Measurements from ENCODE around the gene SWAP70. TPM values are rescaled to one million over a fixed set of nuclear protein-coding genes. Genes with fewer than 3 reads are reported as not detected.
A peak's percentile ranks its signal among the peaks of the same experiment; 100 is the strongest.
"Not testable (repeated sequence)": the region's sequence is repeated elsewhere in the genome, so short reads cannot be mapped to it uniquely, and the experiment has no call there.

Gene SWAP70
- total RNA-seq, 1 donor from 2014 or later: 24.0 TPM

DNA sequence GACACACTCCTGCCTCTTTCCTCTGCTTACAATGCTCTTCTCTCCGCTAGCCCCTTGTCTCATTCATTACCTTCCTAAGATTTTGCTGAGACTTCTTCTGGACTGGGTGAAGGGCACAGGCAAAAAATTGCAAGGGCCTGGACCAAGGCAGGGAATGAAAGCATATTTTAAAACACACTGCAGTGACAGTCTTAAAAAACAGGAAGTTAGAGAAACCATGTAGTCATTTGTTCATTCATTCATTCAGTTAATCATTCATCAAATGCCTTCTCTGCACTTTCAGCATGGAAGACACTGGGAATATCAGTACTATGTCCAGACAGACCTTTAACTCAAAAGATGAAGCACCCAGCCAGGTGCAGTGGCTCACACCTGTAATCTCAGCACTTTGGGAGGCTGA is 44.9 kb upstream of the SWAP70 start:
- H3K9me3 Mint-ChIP-seq: no peaks in the 10 kb centered on the region
- H3K27ac Mint-ChIP-seq: peak overlapping the region; percentile 82
- no peak for DNase-seq (ENCODE audit: low spot score in 2 of 2, unreplicated experiment in 2 of 2)
- TF ChIP-seq, protein P1, sequence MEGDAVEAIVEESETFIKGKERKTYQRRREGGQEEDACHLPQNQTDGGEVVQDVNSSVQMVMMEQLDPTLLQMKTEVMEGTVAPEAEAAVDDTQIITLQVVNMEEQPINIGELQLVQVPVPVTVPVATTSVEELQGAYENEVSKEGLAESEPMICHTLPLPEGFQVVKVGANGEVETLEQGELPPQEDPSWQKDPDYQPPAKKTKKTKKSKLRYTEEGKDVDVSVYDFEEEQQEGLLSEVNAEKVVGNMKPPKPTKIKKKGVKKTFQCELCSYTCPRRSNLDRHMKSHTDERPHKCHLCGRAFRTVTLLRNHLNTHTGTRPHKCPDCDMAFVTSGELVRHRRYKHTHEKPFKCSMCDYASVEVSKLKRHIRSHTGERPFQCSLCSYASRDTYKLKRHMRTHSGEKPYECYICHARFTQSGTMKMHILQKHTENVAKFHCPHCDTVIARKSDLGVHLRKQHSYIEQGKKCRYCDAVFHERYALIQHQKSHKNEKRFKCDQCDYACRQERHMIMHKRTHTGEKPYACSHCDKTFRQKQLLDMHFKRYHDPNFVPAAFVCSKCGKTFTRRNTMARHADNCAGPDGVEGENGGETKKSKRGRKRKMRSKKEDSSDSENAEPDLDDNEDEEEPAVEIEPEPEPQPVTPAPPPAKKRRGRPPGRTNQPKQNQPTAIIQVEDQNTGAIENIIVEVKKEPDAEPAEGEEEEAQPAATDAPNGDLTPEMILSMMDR (IDR thresholded peaks at IDR 0.05; ENCODE audit: unreplicated experiment): no peak
- peaks cover 1% of the 10 kb centered on the region for H3K36me3 Mint-ChIP-seq
- no peaks in the 10 kb centered on the region for H3K27me3 Mint-ChIP-seq (ENCODE audit: low read depth)
- no peak overlapping the region for H3K4me3 Mint-ChIP-seq
- peaks cover 33% of the 10 kb centered on the region for H3K4me1 Mint-ChIP-seq

DNA sequence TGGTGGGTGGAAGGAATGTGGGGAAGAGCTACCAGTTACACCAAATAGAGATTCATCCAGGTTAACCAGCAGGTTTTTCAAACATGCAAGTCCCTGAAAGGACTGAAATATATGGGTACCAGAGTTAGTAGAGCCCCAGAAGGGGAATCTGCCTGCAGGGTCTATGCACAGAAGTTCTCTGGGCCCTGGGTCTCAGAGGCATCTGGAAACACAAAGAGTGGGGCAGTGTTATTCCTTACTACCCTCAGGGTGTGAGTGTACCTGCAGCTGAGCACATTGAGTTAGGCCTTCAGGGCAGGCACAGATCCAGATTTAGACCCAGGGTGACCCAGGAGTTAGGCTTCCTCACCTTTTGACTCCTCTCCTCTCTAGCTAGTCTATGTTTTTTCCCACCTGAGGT is 43.9 kb upstream of the SWAP70 start:
- no peak overlapping the region for H3K27ac Mint-ChIP-seq
- no peaks in the 10 kb centered on the region for H3K9me3 Mint-ChIP-seq
- no peak overlapping the region for H3K4me3 Mint-ChIP-seq
- H3K36me3 Mint-ChIP-seq: peaks cover 1% of the 10 kb centered on the region
- H3K27me3 Mint-ChIP-seq (ENCODE audit: low read depth): no peaks in the 10 kb centered on the region
- TF ChIP-seq, protein P1 (IDR thresholded peaks at IDR 0.05; ENCODE audit: unreplicated experiment): no peak
- H3K4me1 Mint-ChIP-seq: peaks cover 31% of the 10 kb centered on the region
- DNase-seq (ENCODE audit: low spot score in 2 of 2, unreplicated experiment in 2 of 2): no peak

DNA sequence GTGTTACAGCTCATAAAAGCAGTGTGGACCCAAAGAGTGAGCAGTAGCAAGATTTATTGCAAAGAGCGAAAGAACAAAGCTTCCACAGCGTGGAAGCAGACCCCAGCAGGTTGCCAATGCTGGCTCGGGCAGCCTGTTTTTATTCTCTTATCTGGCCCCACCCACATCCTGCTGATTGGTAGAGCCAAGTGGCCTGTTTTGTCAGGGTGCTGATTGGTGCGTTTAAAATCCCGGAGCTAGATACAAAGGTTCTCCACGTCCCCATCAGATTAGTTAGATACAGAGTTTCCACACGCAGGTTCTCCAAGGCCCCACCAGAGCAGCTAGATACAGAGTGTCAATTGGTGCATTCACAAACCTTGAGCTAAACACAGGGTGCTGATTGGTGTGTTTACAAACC is 41.5 kb upstream of the SWAP70 start:
- not testable (repeated sequence) for H3K27ac Mint-ChIP-seq; H3K9me3 Mint-ChIP-seq; H3K4me3 Mint-ChIP-seq; H3K36me3 Mint-ChIP-seq; H3K27me3 Mint-ChIP-seq (ENCODE audit: low read depth); DNase-seq (ENCODE audit: low spot score in 2 of 2, unreplicated experiment in 2 of 2)
- H3K4me1 Mint-ChIP-seq: peaks cover 27% of the 10 kb centered on the region

DNA sequence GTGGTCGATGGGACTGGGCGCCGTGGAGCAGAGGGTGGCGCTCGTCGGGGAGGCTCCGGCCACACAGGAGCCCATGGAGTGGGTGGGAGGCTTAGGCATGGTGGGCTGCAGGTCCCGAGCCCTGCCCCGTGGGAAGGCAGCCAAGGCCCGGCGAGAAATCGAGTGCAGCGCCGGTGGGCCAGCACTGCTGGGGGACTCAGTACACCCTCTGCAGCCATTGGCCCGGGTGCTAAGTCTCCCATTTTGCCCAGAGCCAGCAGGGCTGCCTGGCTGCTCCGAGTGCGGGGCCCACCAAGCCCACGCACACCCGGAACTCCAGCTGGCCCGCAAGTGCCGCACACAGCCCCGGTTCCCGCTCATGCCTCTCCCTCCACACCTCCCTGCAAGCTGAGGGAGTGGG is 40.8 kb upstream of the SWAP70 start:
- peaks cover 22% of the 10 kb centered on the region for H3K4me1 Mint-ChIP-seq
- not testable (repeated sequence) for DNase-seq (ENCODE audit: low spot score in 2 of 2, unreplicated experiment in 2 of 2); H3K36me3 Mint-ChIP-seq

DNA sequence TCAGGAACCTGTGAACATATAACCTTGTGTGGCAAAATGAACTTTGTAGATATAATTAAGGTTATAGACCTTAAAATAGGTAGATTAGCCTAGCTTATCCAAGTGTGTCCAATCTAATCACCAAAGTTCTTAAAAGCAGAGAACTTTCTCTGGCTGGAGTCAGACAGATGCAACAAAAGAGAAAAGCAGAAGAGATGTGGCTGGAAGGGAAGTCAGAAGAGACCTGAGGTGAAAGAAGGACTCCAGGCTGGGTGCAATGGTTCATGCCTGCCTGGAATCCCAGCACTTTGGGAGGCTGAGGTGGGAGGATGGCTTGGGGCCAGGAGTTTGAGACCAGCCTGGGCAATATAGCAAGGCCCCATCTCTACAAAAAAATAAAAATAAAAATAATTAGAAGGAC is 39.4 kb upstream of the SWAP70 start:
- Mint-ChIP-seq H3K36me3 (peaks cover 1% of the 10 kb centered on the region), H3K4me3 (no peak overlapping the region), H3K4me1 (peaks cover 16% of the 10 kb centered on the region), H3K27me3 (ENCODE audit: low read depth) (no peaks in the 10 kb centered on the region), H3K27ac (peak overlapping the region; percentile 48), H3K9me3 (no peaks in the 10 kb centered on the region)
- no peak for DNase-seq (ENCODE audit: low spot score in 2 of 2, unreplicated experiment in 2 of 2)
- TF ChIP-seq, protein P1 (IDR thresholded peaks at IDR 0.05; ENCODE audit: unreplicated experiment): no peak

More for the DNA sequence above, 40.8 kb upstream of the SWAP70 start:
- not testable (repeated sequence) for H3K27ac Mint-ChIP-seq; H3K4me3 Mint-ChIP-seq; H3K9me3 Mint-ChIP-seq; H3K27me3 Mint-ChIP-seq (ENCODE audit: low read depth)

DNA sequence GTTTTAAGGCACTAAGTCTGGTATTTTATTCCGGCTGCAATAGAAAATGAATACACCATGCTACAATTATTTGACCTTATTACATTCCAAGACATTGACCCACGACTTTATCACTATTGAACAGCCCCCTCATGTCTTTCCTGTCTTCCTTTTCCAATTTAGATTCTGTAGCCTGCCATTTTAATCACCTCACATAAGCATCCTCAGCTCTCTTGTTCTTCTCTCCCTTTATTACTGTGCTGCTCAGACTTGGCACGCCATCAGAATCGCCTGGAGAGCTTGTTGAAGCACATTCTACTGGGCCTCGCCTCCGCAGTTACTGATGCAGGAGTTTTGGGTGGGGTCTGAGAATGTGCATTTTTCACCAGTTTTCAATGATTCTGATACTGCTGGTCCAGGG is 38.7 kb upstream of the SWAP70 start:
- peak overlapping the region; percentile 61 for H3K27ac Mint-ChIP-seq
- H3K4me1 Mint-ChIP-seq: peaks cover 16% of the 10 kb centered on the region
- H3K27me3 Mint-ChIP-seq (ENCODE audit: low read depth): no peaks in the 10 kb centered on the region
- H3K9me3 Mint-ChIP-seq: no peaks in the 10 kb centered on the region
- DNase-seq (ENCODE audit: low spot score in 2 of 2, unreplicated experiment in 2 of 2): no peak
- H3K4me3 Mint-ChIP-seq: no peak overlapping the region
- peaks cover 1% of the 10 kb centered on the region for H3K36me3 Mint-ChIP-seq
- TF ChIP-seq, protein P1 (IDR thresholded peaks at IDR 0.05; ENCODE audit: unreplicated experiment): no peak

DNA sequence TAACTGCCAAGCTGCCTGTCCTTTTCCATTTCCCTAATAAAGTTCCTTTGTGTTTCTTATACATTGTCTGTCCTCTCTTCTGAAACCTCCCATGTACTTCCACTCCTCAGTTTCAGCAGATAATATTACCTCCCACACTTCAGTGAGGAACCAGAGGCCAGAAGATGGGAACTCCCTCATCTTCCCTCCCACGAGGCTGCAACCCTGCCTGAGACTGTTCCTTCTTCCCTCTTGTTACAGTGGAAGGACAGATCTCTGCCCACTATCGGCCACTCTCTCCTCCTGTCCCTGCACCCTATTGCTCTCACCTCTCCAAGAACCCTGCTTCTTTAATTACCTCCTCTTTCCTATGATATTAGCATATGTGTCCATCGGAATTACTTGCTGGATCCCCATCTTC is 38.1 kb upstream of the SWAP70 start:
- H3K36me3 Mint-ChIP-seq: peaks cover 1% of the 10 kb centered on the region
- H3K27ac Mint-ChIP-seq: peak overlapping the region; percentile 61
- no peaks in the 10 kb centered on the region for H3K27me3 Mint-ChIP-seq (ENCODE audit: low read depth)
- H3K9me3 Mint-ChIP-seq: no peaks in the 10 kb centered on the region
- H3K4me3 Mint-ChIP-seq: no peak overlapping the region
- no peak for DNase-seq (ENCODE audit: low spot score in 2 of 2, unreplicated experiment in 2 of 2)
- TF ChIP-seq, protein P1 (IDR thresholded peaks at IDR 0.05; ENCODE audit: unreplicated experiment): no peak
- H3K4me1 Mint-ChIP-seq: peaks cover 16% of the 10 kb centered on the region

Measured in mesothelial cell of epicardium (in vitro differentiated cells).